Hematopoietic multipotent progenitor cell treated with erythropoietin and hydrocortisone succinate and interleukin-3 and kit ligand, for 17 days (in vitro differentiated cells): Measurements from ENCODE around the gene PASD1.
A peak's percentile ranks its signal among the peaks of the same experiment; 100 is the strongest.
"Not testable (repeated sequence)": the region's sequence is repeated elsewhere in the genome, so short reads cannot be mapped to it uniquely, and the experiment has no call there.

ENCODE experiments used
- DNase-seq: peaks from one replicate; pipeline ENCODE4 v3.0.0-alpha.2; 2015; ENCODE audit warnings: low spot score

PASD1 gene

GRCh38 chrX:151563449-151563848, at the start of gene PASD1:
PASD1 (plus strand) TSS chrX:151563675; CDS start chrX:151601554, 37,879 bp downstream.
- no peak for DNase-seq

- DNase-seq, result no peak
Measured at GRCh38 chrX:151515237-151515636, 48.2 kb upstream of the PASD1 start.

DNA sequence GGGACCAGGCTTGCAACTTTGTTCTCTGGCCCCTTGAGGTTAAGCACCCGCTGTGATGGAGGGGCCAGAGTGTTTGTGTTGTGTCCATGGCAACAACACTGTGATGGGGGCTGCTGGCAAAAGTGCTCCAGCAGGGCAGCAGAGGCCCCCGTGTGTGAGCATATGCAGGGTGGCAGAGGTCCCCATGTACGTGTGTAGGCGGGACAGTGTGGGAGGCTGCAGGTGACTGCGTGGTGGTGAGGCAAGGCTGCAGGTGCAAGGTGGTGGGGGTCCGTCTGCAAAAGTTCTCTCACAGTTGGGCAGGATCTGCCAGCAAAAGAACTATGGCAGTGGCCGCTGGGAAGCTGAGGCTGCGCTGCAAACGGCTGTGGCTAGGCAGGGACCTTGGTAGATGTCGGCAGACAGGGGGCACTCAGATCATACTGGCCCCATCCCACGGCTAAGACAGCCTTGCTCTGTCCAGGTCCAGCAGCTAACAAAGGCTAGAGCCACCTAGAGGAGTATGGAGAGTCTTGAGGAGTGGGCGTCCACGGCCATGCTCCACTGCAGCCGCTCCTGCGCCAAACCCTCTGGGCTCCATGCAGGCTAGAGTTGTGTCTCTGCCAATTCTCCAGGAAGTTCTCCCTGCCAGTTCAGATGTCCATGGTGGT, 46.8 kb upstream of the PASD1 start:
- DNase-seq, result no peak

DNA sequence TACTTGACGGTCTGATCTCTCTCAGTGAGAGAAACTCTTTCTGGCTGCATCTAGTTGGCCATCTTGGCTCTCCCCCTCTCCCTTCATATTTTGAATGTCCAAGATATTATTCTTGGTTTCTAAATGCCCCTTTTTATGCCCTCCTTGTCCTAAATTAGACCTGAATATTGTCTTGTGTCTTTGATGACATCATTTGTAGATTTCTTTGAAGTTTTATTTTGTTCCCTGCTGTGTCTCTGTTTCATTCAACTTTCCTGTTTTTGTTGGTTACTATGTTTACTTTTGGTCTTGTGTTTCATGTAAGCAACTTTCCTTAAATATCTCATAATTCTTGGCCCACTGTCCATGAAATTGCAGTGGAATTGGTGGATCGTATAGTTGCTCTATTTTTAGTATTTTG, 46.1 kb upstream of the PASD1 start:
- DNase-seq, result no peak

GRCh38 chrX:151523351-151523750, 40.1 kb upstream of the PASD1 start:
- no peak for DNase-seq

DNA sequence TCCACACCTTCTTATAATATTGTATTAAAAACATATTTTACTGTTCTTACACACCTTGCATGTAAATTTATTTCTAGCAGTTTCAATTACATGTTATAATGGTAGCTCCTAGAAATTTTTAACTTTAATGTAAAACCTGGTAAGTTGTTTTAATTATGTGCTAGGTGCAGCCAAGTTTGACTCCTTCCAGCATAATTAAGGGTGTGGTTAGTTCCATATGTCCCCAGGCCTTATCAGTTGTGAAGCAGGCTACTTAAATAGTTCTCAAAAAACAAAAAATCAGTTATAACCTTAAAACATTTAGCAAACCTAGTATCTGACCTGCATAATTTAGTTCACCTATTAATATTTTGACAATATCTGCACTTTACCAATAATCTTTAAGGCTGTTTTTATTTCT, 26.9 kb upstream of the PASD1 start:
- peak; percentile 4 for DNase-seq

DNA sequence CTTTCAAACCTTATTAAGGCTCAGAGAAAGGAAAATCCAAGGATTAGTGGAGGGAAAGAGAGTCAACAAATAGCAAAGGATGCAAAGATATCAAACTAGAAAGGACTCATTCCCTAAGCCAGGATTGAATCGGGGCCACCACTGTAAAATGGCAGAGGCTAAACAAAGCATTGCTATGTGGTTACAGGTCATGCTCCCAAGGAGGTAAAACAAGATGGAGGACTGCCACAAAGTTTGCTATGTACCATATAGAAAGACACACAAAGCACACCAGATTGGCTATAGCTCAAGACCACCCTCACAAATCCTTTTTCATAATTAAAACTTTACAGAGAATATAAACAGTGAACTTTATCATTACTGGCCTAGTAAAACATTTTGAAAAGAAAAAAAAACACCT, 25.9 kb upstream of the PASD1 start:
- DNase-seq, result no peak

DNA sequence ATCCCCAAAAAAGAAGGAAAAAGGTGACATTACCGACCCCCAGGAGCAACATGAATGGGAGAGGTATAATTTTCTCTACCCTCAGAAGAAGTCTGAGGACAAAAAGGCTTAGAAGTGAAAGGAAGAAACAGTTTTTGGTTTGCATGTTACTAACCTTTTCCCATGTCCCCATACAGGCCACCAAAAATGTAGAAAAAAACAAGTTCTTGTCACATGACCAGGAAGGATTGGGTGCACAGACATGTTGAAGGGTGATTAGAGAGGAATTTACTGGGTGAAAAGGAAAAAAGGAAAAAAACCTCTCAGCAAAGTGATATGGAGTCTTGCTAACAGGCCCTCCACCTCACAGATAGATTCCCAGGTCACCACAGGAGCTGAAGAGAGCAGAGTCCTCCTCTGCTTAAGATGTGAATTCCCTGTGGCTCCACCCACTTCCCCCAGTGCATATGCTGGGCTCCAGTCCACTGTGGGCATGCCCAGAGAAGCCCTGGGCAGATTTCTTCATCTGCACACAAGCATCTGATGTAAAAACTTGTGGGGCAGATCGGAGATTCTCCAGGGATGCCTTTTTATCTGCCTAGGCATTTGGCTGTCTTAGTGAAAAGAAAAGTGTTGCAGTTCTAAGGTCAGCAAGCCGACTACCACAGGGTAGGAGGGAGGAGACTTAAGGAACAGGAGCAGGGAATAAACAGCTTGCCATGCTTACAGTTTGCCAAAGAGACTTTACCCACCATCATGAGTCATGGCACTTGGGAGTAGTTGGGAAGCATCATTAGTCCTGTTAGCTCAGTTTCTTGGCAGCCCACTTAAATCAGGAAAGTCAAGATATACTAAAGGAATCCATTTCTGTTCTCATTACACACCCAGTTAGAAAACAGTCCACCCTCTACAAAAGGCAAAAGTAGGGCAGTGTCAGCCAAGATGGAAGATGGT, 25.0 kb upstream of the PASD1 start:
- no peak for DNase-seq

GRCh38 chrX:151543706-151544105, 19.8 kb upstream of the PASD1 start:
- no peak for DNase-seq

- DNase-seq, result not testable (repeated sequence)
Measured at GRCh38 chrX:151546226-151546625, 17.2 kb upstream of the PASD1 start.

GRCh38 chrX:151551176-151551575, 12.3 kb upstream of the PASD1 start:
- DNase-seq, result not testable (repeated sequence)

- DNase-seq, result no peak
Measured at GRCh38 chrX:151552743-151553142, 10.7 kb upstream of the PASD1 start.

GRCh38 chrX:151555301-151555700, 8.2 kb upstream of the PASD1 start:
- not testable (repeated sequence) for DNase-seq

GRCh38 chrX:151562485-151562884, 990 bp upstream of the PASD1 start:
- not testable (repeated sequence) for DNase-seq

- not testable (repeated sequence) for DNase-seq
Measured at GRCh38 chrX:151563003-151563402, 472 bp upstream of the PASD1 start.

DNA sequence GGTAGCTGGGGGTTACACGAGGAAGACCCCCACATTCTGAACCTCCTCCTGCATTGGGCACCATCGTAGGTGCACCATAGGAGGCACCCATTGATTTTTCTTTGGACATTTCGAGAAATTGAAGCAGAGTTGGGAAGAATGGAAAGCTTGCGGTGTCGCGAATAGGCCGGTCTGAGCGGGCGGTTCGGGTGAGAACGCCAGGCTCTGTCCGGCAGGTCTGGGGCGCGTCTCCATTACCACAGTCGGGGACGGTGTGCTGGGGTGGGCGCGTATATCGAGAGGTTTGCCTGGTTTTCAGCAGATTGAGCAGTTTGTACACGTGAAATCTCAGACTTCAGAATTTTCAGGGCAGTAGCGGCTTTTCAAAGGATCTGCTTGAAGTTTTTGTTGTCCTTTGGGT, 560 bp downstream of the PASD1 start:
- no peak for DNase-seq

DNA sequence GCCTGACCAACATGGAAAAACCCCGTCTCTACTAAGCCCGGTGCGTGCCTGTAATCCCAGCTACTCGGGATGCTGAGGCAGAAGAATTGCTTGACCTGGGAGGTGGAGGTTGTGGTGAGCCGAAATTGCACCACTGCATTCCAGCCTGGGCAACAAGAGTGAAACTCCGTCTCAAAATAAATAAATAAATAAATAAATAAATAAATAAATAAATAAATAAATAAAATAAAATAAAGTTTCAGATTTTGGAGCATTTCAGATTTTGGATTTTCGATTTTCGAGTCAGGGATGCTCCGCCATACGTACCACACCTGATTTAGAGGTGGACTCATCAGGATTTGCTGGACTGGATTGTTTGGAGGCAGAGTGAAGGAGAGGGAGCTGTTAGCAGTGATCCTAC, 3.4 kb downstream of the PASD1 start:
- not testable (repeated sequence) for DNase-seq

DNA sequence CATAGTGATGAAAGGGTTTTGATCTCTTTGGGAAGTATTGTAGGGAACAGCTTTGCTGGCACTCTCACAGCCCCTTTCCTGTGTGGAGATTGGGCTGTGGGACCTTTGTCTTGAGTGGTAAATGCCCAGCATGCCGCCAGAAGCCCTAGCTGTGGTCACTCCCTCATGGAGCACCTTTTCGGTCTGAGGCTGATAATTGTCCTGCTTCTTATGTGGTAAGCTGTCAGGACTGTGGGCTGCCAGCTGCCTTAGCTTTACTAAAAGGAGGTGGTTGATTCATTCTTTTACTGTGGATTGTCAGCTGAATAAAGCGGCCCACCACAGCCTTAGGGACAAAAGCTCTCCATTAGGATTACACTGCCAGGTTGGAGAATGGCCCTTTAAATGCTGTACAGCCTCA, 7.1 kb downstream of the PASD1 start:
- DNase-seq, result no peak

DNA sequence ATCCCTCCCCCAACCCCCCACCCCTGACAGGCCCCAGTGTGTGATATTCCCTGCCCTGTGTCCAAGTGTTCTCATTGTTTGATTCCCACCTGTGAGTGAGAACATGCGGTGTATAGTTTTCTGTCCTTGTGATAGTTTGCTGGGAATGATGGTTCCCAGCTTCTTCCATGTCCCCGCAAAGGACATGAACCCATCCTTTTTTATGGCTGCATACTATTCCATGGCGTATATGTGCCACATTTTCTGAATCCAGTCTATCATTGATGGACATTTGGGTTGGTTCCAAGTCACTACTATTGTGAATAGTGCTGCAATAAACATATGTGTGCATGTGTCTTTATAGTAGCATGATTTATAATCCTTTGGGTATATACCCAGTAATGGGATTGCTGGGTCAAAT, 29.9 kb downstream of the PASD1 start:
- DNase-seq, result not testable (repeated sequence)

DNA sequence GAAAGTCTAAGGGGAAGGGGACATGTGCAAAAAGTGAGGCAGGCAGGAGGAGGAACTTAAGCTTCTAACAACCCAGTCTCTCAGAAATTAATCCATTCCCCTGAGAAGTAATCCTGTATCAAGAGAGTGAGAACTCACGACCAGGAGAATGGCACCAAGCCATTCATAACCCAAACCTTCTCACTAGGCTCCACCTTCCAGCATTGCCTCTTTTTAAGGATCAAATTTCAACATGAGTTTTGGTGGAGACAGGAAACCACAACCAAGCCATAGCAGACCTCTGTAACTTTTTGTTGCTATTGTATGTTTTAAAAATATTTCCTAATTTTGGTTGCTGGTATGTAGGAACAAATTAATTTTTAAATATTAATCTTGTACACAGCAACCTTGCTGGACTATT, 32.8 kb downstream of the PASD1 start:
- DNase-seq, result no peak

DNA sequence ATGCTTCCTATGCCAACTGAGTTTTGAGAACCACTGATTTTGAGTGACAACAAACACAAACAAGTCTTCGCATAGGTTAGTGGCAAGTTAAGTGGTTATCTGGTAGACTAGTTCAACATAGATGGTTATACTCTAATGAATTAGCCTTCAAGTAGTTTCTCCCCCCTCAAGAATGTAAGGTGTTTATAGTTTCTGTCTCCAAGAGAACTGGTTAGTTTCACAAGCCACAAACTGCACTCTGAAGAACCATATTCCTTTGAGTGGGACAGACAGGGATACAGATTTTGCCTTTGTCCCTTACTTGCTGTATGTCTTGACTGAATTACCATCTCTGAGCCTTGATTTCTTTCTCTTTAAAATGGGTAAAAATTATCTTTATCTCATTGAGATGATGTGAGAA, 41.5 kb downstream of the PASD1 start:
- no peak for DNase-seq

GRCh38 chrX:151609222-151609621, 45.7 kb downstream of the PASD1 start:
- DNase-seq, result no peak

DNA sequence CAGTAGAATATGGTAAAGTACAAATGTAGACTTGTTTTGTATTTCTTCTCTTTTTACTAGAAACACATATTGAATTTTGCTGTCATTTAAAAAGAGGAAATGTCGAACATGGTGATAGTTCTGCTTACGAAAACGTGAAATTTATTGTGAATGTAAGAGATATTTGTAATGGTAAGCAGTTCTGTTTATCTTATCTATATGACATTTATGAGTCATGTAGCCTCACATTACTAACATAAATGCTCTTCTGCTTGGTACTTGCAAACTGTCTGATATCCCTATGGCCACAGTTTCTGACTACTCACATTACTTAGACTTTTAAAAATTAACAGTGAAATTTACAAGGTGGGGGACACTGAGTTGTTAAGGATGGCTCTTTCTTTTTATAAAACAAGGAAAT, 57.9 kb downstream of the PASD1 start:
- DNase-seq, result no peak
